PC-9 (cell line): ENCODE data around the gene ARHGAP26.

Experiments used
- EZH2 ChIP-seq: fragments of 200-600 bp; sonication (generic); IDR thresholded peaks from 2 replicates; pipeline ENCODE4 v1.8.0; 2017; ENCODE audit warnings: antibody characterized with exemption, low read depth
- TF ChIP-seq, protein P1 (sequence below): fragments of 200-600 bp; sonication (generic); conservative IDR thresholded peaks from 2 replicates; pipeline ENCODE4 v1.6.1; 2017; ENCODE audit warnings: mixed run types, antibody characterized with exemption, mild to moderate bottlenecking, moderate library complexity

DNA sequence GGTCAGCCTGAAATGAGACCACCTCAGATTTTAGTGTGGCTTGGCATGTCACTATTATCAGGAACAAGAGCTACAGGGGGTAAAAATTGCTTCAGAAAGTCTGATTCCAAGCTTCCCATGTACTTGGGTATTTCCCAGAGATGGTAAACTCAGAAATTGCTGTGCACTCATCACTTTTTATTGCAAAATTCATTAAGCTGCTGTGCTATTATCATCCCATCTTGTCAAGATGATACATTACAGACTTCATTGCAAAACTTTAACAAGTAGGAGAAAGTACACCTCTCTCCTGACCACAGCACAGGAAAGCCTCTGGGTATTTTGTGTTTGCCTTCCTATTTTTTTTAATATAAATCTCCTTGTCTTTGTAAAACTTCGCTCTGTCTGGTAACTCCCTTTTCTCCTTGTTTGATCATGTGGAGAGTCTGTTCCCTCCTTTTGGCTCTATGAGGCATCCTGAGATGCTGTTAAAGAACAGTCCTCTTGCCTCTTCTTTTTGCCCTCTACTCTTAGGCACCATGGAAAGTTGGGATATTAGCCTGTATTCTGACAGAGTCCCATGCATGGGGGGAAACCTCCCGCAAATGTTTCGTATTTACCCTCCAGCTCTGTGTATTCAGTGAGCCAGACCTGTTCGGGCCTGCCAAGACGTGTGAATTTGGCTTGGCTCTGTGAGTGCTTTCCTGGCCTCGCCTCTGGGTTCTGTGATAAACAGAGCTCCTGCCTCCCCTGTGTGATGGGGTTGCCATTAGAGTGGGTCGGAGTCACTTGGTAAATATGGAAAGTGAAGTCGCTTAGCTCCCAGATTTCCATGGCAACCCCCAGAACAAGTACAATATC is 372.6 kb downstream of the ARHGAP26 start:
- TF ChIP-seq, protein P1, sequence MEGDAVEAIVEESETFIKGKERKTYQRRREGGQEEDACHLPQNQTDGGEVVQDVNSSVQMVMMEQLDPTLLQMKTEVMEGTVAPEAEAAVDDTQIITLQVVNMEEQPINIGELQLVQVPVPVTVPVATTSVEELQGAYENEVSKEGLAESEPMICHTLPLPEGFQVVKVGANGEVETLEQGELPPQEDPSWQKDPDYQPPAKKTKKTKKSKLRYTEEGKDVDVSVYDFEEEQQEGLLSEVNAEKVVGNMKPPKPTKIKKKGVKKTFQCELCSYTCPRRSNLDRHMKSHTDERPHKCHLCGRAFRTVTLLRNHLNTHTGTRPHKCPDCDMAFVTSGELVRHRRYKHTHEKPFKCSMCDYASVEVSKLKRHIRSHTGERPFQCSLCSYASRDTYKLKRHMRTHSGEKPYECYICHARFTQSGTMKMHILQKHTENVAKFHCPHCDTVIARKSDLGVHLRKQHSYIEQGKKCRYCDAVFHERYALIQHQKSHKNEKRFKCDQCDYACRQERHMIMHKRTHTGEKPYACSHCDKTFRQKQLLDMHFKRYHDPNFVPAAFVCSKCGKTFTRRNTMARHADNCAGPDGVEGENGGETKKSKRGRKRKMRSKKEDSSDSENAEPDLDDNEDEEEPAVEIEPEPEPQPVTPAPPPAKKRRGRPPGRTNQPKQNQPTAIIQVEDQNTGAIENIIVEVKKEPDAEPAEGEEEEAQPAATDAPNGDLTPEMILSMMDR = no peak
- TF ChIP-seq EZH2 = no peak
